HG02763 (cell line): Measurements from ENCODE around the gene RALGAPA2.

Experiments used
- ATAC-seq: cut with Tn5 transposase; IDR thresholded peaks from one replicate; pipeline ENCODE4 v1.9.1; 2021; ENCODE audit warnings: mild to moderate bottlenecking, moderate library complexity; ENCODE audit not compliant: unreplicated experiment

The RALGAPA2 gene

GRCh38 chr20:20411836-20412235 lies 300.6 kb downstream of the RALGAPA2 start:
- ATAC-seq: no peak

DNA sequence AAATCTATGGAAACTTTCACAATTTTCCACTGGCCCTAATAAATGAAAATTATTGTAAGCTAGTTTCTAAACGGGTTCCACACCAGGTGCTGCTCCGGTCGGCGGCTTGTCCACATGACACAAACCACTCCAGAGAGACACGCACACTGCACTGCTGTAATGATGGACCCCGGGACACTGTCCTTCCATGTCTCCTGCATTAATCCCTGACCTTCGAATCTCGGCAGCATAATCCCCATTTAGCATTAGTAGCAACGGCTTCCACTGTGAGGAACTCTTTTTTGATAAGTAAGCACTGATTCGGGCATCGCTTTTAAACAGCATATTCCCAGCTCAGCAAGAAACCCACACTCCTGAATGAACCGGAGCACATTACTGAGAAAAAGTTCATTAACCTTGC lies 301.0 kb downstream of the RALGAPA2 start:
- ATAC-seq: no peak

DNA sequence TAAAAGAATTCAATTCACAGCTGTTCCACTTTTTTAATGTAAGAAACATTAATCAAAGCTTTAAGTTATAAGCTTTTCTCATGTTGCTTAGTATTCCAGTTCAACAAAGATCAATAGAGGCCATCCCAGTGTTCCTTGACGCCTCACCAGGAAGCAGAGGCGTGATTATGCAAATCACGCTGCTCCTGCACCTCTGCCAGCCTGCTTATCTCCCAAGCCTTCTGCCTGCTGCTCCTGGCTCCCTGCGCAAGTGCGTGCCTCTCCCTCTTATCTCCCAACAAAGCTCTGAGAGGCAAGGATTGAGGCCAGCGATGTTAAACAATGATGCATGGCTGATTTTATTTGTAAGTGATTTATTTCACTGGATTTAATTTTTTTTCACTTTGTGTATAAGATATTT lies 301.8 kb downstream of the RALGAPA2 start:
- ATAC-seq: no peak

- ATAC-seq: no peak
These were observed 303.1 kb downstream of the RALGAPA2 start for GRCh38 chr20:20409331-20409730.

DNA sequence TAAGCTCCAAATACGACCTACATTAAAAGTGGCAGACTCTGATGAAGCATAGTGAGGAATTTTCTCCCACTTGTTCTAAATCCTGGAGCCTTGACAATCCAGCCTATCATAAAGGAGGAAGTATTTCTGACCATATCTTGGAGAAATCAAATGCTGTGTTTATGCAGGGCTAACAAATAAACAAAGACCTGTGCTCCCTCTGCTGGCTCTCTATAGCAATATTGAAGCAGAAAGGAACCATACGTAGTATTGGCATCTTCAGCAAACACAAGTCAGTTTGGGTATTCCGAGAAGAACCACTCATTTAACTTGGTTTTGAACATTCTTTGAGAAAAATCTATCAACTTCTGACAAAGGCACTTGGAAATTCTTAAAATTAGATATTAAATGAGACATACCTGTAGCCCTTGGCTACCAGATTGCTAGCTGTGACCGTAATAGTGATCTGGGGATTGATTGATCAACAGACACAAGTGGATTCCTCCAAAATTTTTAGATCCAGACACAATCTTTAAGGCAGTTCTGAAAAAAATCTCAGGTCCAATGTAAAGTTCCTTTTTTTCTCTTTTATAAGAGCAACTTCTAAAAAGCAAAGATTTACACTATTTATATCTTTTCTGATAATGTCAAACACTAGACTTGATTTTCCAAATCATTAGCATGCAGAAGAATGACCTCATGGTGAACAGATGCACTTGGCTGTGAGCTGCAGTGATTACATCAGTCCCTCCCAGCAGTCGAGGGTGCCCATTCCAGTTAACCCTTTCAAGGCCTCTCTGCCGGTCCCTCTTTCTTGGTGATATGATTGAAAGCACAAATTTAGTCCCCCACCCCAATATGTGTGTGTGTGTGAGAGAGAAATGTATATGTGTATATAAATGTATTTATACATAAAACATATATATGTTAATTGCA lies 304.3 kb downstream of the RALGAPA2 start:
- ATAC-seq: no peak

GRCh38 chr20:20406306-20406705 lies 306.1 kb downstream of the RALGAPA2 start:
- ATAC-seq: no peak

DNA sequence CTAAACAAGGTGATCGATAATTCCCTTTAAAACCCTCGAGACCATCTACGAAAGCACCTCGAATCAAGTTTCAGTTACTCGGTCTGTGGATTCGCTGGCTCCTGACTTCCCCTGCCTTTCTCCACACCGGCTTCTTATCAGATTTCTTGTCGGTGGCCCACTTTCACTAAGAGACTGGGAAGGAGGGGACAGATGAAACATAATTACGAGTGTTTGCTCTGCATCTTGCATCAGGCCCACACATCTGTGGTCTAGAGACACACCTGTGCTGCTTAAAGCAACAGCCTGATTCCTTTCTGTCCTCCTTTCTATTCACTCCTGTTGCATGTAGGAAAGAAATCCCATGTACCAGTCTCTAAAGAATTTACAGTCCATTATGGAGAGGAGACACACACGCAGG lies 306.8 kb downstream of the RALGAPA2 start:
- no peak for ATAC-seq

DNA sequence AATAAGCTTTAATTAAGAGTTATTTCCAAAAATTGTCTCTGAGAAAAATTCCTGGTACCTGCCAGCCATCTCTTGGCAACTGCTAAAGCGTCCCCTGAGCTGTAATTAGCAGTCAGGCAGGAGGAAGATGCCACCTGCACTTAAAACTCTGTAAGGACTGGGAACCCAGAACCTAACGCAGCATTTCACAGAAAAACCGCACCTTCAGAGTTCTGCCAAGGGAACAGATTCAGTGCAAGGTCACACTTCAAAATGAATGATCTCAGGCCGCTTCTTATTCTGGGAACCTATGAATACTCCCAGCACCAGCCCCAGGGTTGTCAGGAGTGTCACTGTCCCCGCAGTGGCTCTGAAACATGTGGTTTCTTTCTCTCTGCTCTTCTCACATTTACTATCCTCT lies 307.8 kb downstream of the RALGAPA2 start:
- no peak for ATAC-seq

GRCh38 chr20:20401991-20402390 lies 310.5 kb downstream of the RALGAPA2 start:
- ATAC-seq: no peak

DNA sequence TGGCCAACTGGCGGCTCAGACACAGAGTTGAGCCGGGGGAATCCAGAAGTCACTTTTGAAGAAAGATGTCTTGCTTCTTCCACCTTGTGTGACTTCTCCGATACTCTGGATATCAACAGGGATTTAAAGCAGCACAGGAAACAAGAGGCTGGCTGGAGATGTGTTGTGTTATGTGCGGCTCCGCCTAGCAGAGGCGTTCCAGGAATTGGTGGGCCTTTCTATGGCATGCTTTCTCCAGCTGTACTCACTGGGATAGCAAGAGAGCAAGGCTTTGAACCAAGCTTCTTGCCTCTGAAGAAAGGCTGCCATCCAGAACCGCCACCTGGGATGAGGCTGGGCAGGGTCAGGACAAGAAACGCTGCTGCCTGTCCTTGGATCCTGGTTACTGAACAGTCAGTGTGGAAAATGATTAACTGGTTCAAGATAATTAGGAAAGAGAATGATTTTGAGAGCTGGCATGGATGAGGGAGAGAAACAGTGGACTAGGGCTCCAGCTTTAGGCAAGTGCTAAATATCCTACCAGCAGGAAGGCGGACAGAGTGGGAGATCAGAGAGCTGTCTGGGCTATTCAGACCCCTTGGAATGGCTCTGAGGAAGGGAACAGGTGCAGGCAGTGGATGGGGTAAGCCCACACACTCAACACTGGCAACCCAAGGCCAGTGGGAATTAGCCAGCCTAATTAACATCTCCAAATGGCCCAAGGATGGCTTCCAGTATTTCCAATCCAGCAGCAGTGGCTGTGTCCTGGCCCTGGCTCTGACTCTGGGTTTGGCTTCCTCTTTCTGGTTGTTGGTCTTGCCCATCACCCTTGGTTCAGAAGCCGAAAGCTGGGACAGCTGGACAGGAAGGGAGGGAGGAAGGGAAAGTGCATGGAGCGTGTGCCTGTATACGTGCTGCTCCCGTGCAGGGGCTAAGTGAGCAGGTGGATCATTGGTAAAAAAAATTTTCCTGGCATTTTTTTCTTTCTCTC lies 312.6 kb downstream of the RALGAPA2 start:
- ATAC-seq: no peak

- no peak for ATAC-seq
These were observed 314.3 kb downstream of the RALGAPA2 start for GRCh38 chr20:20398123-20398522.

- no peak for ATAC-seq
These were observed 315.6 kb downstream of the RALGAPA2 start for GRCh38 chr20:20396794-20397193.

DNA sequence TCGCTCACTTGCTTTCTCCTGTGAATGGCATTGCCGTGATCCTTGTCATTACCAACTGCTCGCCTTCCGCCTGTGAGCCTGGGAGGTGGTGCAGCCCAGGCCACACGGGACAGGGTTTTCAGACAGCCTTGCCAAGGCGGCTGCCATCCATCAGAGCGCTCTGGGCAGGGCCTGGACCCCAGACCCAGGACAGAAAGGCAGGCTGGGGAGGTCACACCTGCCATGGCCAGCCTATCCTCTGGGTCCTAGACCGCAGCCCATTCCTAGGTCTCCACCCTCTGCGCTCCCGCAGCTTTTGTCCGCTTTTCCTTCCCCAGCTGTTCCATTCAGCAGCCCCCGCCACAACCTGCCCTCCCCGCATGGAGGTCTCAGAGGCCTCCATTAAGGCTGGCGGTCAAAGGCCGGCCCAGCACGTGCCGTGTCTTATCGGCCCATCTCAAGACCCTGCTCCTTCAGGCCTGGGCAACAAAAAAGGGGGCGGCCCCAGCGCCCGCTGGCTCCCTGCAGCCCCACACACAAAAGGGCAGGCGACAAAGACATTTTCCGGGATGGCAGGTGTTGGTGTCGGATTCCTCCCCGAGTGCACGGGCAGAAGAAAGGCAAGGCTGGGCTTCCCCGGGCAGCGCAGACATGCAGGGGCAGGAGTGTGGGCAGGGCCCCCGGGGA lies 316.4 kb downstream of the RALGAPA2 start:
- ATAC-seq: no peak

DNA sequence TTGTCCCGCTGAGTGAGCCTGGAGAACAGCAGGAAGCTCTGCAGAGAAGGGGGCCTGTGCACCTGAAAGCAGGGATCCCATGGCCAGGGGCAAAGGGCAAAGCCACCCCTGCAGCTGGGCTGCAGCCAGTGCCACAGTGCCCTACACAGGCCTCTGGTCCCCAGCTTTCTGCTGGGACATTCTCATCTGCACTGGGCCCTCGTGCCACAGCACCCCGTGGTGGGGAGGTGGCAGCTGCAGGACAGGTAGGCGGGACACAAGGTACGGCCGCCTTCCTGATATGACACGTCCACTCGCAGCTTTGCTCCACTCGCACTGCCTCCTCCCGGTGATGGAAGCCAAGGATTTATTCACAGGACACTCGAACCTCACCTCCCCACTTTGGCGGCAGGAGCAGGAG lies 317.4 kb downstream of the RALGAPA2 start:
- ATAC-seq: no peak

GRCh38 chr20:20393207-20394120 lies 319.0 kb downstream of the RALGAPA2 start:
- no peak for ATAC-seq

DNA sequence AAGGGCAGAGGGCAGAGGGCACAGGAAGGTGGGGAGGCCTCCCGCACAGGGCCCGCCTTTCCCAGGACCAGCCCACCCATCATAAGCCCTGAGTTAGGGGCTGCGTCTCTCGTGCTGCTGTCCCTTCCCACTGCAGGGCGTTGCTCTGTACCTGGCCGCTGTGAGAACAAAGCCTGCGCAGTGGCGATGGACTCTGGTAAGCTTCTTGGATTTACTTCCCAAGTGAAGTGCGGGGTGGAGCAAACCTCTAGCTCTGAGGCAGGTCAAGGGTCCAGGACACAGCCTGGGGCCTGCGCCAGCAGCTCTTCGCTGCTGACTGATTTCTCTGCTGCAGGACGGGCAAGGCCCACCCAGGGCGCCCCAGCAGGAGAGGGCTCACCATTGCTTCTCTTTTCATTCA lies 320.7 kb downstream of the RALGAPA2 start:
- no peak for ATAC-seq

DNA sequence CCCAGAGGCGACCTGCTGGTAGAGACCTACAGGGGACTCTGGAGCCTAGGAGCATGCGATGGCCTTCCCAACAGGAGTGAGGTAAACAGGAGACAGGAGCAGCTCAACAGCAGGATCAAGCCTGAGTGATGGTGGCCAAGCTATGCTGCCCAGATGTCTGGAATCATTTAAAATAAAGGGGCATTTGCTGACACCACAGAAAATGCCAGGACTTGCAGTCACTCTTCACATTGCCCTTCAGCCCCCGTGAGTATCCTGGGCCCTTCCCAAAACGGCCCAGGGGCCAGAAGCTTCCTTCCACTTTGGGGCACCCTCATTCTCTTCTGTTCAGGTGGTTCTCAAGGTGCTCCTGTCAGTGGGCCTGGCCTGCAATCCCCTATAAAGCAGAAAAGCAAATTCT lies 321.3 kb downstream of the RALGAPA2 start:
- no peak for ATAC-seq

- ATAC-seq: no peak
These were observed 322.1 kb downstream of the RALGAPA2 start for GRCh38 chr20:20390393-20390792.

DNA sequence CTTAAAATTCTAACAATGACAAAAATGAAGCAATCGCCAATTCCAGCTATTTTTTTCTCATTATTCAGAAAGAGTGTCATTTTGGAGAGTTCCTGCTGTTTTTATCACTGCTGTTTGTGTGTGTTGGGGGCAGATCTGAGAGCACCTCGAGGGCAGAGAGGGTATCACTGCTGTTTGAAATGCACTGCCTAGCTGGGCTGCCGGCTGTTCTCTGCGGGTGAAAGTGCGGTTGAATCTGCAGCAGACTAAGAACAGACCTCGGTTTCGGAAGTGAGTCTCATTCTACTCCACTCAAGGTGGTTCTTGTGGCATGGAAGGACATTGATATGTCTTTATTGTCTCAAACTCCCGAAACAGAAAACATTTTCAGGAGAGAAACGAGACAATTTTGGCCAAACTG lies 326.3 kb downstream of the RALGAPA2 start:
- ATAC-seq: no peak

DNA sequence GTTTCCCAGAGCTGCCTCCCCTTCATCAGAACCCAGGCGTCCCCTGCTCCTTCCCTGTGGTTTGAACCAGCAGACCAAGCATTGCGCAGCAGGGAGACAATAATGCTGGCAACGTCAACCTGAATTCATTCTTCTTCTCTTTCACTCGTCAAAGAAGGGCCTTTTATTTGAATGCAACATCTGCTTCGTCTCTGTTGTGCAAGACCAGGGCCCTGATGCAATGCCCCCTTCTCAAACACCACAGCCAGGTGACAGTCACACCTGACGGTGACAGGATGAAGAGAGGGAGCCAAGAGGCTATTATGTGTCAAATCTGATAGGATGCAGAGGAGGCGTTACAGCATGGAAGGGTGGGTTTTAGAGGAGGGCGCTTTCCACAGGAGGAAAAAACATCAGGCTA lies 336.6 kb downstream of the RALGAPA2 start:
- ATAC-seq: no peak
